Spleen (tissue), 11 donors: ENCODE measurements around the gene CCDC69. TPM values are rescaled to one million over a fixed set of nuclear protein-coding genes. Genes with fewer than 3 reads are reported as not detected.
"Not testable (repeated sequence)": the region's sequence is repeated elsewhere in the genome, so short reads cannot be mapped to it uniquely, and the experiment has no call there.

Source experiments
- DNase-seq: peaks from one replicate; pipeline ENCODE4 v3.0.0-alpha.2; 2020
- H3K27ac ChIP-seq, 8 donors: fragments of 200-600 bp; sonication (generic) in 7 of 8; 1 replicate in 4 of 8; 2 replicates in 4 of 8; pipeline versions ENCODE4 v1.5.0 to v1.8.0; 2016 to 2021; ENCODE audit warnings: inconsistent platforms in 4 of 8, mild to moderate bottlenecking in 4 of 8, moderate library complexity in 1 of 8
- H3K27me3 ChIP-seq, 7 donors: fragments of 200-600 bp; sonication (generic) in 6 of 7; replicated peaks in 1 of 7; 1 replicate in 4 of 7; 2 replicates in 3 of 7; pipeline versions ENCODE4 v1.5.0 to v1.8.0; 2016 to 2021; ENCODE audit warnings: inconsistent platforms in 3 of 7, mild to moderate bottlenecking in 1 of 7
- H3K36me3 ChIP-seq, 6 donors: fragments of 200-600 bp; sonication (generic) in 5 of 6; 1 replicate in 4 of 6; 2 replicates in 2 of 6; pipeline versions ENCODE4 v1.5.0 to v1.8.0; 2016 to 2021; ENCODE audit warnings: inconsistent platforms in 2 of 6
- H3K4me1 ChIP-seq, 6 donors: fragments of 200-600 bp; sonication (generic) in 5 of 6; 1 replicate in 3 of 6; 2 replicates in 3 of 6; pipeline versions ENCODE4 v1.5.0 to v1.8.0; 2016 to 2021; ENCODE audit warnings: inconsistent platforms in 3 of 6
- H3K4me3 ChIP-seq, 8 donors: fragments of 200-600 bp; sonication (generic) in 7 of 8; 1 replicate in 4 of 8; 2 replicates in 4 of 8; pipeline versions ENCODE4 v1.5.0 to v1.8.0; 2016 to 2021; ENCODE audit warnings: inconsistent platforms in 4 of 8, mild to moderate bottlenecking in 4 of 8, moderate library complexity in 2 of 8
- H3K9me3 ChIP-seq, 8 donors: fragments of 200-600 bp; sonication (generic) in 7 of 8; 1 replicate in 4 of 8; 2 replicates in 4 of 8; pipeline versions ENCODE4 v1.5.0 to v1.8.0; 2016 to 2021; ENCODE audit warnings: inconsistent platforms in 4 of 8
- POLR2A ChIP-seq, 3 donors: fragments of 450-650 bp; IDR thresholded peaks; one replicate each; pipeline ENCODE4 v1.5.1; 2017; ENCODE audit warnings: antibody characterized with exemption in 3 of 3, mild to moderate bottlenecking in 1 of 3
- POLR2AphosphoS5 ChIP-seq, 3 donors: sonication (generic); formaldehyde crosslinking; IDR thresholded peaks; one replicate each; pipeline ENCODE4 v1.5.1; 2017; ENCODE audit warnings: antibody characterized with exemption in 3 of 3
- WGBS, 5 donors: extraction: QIAGEN DNeasy Blood & Tissue Kit in 3 of 5; methylation state at CpG; one replicate each; pipeline versions ENCODE4 v1.1.5 to v1.1.7; 2013 to 2018; 5-methylcytosine and 5-hydroxymethylcytosine counted together
- intact Hi-C: fragments of 100-400 bp; cut with DNase I; formaldehyde crosslinking; loops from one replicate; pipeline ENCODE4 v1.15.0; 2023; ENCODE audit warnings: low total_unique reads
- polyA plus RNA-seq, 3 donors: library from polyadenylated mRNA; stranded (reverse); fragments of 200-250 nt; gene quantifications; one replicate each; pipeline ENCODE4 v1.2.1, GENCODE V29; 2013
- total RNA-seq, 7 donors: library from RNA; depleted of rRNA in 3 of 7; stranded (reverse); fragments of >200 nt in 3 of 7; fragmentation: NEBNext Ultra II Directional in 4 of 7; extraction: Animal tissue kit (Norgen Biotek cat#: 25700) in 4 of 7; gene quantifications; one replicate each; pipeline versions ENCODE4 v1.1.0 to v1.2.1, GENCODE V29; 2016 to 2021
- TF ChIP-seq, protein P1 (sequence below), 11 experiments: fragments of 200-600 bp in 7 of 11; fragments of 450-650 bp in 4 of 11; sonication (generic) in 4 of 11; IDR thresholded peaks in 8 of 11; conservative IDR thresholded peaks in 3 of 11; 1 replicate in 7 of 11; 2 replicates in 4 of 11; pipeline versions ENCODE4 v1.4.0 to v1.8.0; 2016 to 2021; ENCODE audit warnings: antibody characterized with exemption in 11 of 11, inconsistent platforms in 4 of 11, mild to moderate bottlenecking in 1 of 11
- donor health status: healthy with polysubstance abuse.
- donor health status: DM: no; HTN: no; CAD: no; lungs with moderate emphysema.
- donor health status: DM: no; HTN: no; CAD: no.
- donor health status: Bipolar disorder and iron deficiency.
- donor health status: healthy.
- donor health status: DM: no; HTN: no; CAD: no.
- donor health status: DM: yes; HTN: yes; CAD: no.

Gene CCDC69
- total and polyA plus RNA-seq, 10 donors: 37.7 to 145 (median 94.9) TPM

- peaks cover 0 to 56% (median 12%) of the 10 kb centered on the region in 6 donors for H3K36me3 ChIP-seq
- WGBS, 5 donors: 57 to 98% (median 94%) methylated on average over 5 of the region's 5 CpGs
- not testable (repeated sequence) for DNase-seq, H3K9me3 ChIP-seq, H3K27ac ChIP-seq, H3K27me3 ChIP-seq, H3K4me3 ChIP-seq
- peaks cover 0 to 35% (median 2%) of the 10 kb centered on the region in 6 donors for H3K4me1 ChIP-seq
- peak in 1 of 3 donors; percentile 19 for TF ChIP-seq POLR2AphosphoS5 (IDR thresholded peaks at IDR 0.05)
- intact Hi-C loops: loop anchor here (10.0 kb wide), 1 partner anchor 59 kb away; no protein-coding TSS in a partner anchor
Measured at GRCh38 chr5:151176268-151176667, 47.6 kb downstream of the CCDC69 start.

GRCh38 chr5:151174612-151175101 is 49.2 kb downstream of the CCDC69 start:
- Histone ChIP-seq H3K36me3 (peaks cover 0 to 40% (median 0%) of the 10 kb centered on the region in 6 donors), H3K4me3 (peak overlapping the region in 1 of 8 donors; percentile 24), H3K9me3 (no peaks in the 10 kb centered on the region), H3K4me1 (peaks cover 0 to 44% (median 3%) of the 10 kb centered on the region in 6 donors), H3K27me3 (no peaks in the 10 kb centered on the region), H3K27ac (peak overlapping the region in 3 of 8 donors; percentile 31 to 58 (median 53))
- intact Hi-C loops: loop anchor here (10.0 kb wide), 1 partner anchor 60 kb away; no protein-coding TSS in a partner anchor
- DNase-seq: no peak
- TF ChIP-seq, protein P1, sequence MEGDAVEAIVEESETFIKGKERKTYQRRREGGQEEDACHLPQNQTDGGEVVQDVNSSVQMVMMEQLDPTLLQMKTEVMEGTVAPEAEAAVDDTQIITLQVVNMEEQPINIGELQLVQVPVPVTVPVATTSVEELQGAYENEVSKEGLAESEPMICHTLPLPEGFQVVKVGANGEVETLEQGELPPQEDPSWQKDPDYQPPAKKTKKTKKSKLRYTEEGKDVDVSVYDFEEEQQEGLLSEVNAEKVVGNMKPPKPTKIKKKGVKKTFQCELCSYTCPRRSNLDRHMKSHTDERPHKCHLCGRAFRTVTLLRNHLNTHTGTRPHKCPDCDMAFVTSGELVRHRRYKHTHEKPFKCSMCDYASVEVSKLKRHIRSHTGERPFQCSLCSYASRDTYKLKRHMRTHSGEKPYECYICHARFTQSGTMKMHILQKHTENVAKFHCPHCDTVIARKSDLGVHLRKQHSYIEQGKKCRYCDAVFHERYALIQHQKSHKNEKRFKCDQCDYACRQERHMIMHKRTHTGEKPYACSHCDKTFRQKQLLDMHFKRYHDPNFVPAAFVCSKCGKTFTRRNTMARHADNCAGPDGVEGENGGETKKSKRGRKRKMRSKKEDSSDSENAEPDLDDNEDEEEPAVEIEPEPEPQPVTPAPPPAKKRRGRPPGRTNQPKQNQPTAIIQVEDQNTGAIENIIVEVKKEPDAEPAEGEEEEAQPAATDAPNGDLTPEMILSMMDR (IDR thresholded peaks at IDR 0.05 in 8 of 11, conservative IDR thresholded peaks at IDR 0.05 in 3 of 11): no peak
- TF ChIP-seq POLR2AphosphoS5 (IDR thresholded peaks at IDR 0.05): peak in 1 of 3 donors; percentile 38
- 78 to 92% (median 83%) methylated on average over 15 of the region's 15 CpGs for WGBS, 5 donors

- no peak for DNase-seq
- Histone ChIP-seq H3K4me1 (peaks cover 0 to 42% (median 3%) of the 10 kb centered on the region in 6 donors), H3K36me3 (peaks cover 0 to 33% (median 0%) of the 10 kb centered on the region in 6 donors), H3K9me3 (no peaks in the 10 kb centered on the region), H3K4me3 (peak overlapping the region in 1 of 8 donors; percentile 24), H3K27me3 (no peaks in the 10 kb centered on the region), H3K27ac (peak overlapping the region in 4 of 8 donors; percentile 4 to 58 (median 42))
- 82 to 92% (median 85%) methylated on average over 11 of the region's 11 CpGs for WGBS, 5 donors
- TF ChIP-seq POLR2A (IDR thresholded peaks at IDR 0.05): no peak
- peak in 1 of 3 donors; percentile 37 for TF ChIP-seq POLR2AphosphoS5 (IDR thresholded peaks at IDR 0.05)
- intact Hi-C loops: loop anchor here (10.0 kb wide), 1 partner anchor 61 kb away; no protein-coding TSS in a partner anchor
Measured at GRCh38 chr5:151173711-151174611, 49.9 kb downstream of the CCDC69 start.

DNA sequence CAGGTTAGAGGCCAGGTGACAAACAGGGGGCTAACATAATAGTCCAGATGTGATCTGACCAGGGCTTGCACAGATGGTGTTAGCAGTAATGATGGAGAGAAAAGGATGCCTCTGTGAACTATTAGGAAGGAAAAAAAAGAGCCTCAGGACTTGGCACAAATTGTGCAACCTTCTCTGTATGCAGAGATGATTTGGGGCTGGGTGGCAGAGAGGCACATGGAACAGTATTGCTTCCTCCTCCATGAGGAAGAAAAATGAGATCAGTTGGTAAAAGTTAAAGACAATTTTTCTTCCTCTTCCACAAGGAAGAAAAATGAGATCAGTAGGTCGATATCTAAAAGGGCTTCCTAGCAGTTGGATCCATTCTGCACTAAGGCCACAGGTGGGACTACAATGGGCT is 52.4 kb downstream of the CCDC69 start:
- H3K9me3 ChIP-seq: no peaks in the 10 kb centered on the region
- peaks cover 0 to 41% (median 7%) of the 10 kb centered on the region in 6 donors for H3K4me1 ChIP-seq
- no peak overlapping the region for H3K4me3 ChIP-seq
- peak overlapping the region in 1 of 8 donors; percentile 23 for H3K27ac ChIP-seq
- intact Hi-C loops: loop anchor here (10.0 kb wide), 1 partner anchor 63 kb away; no protein-coding TSS in a partner anchor
- H3K27me3 ChIP-seq: no peaks in the 10 kb centered on the region
- 47 to 84% (median 69%) methylated on average over 1 of the region's 1 CpG for WGBS, 5 donors
- no peak for DNase-seq
- no peak for TF ChIP-seq POLR2AphosphoS5 (IDR thresholded peaks at IDR 0.05)
- no peak for TF ChIP-seq POLR2A (IDR thresholded peaks at IDR 0.05)
- TF ChIP-seq, protein P1 (IDR thresholded peaks at IDR 0.05 in 8 of 11, conservative IDR thresholded peaks at IDR 0.05 in 3 of 11): no peak
- peaks cover 0 to 11% (median 0%) of the 10 kb centered on the region in 6 donors for H3K36me3 ChIP-seq
